Cerebellar cortex (tissue), 1 donor: ENCODE data around the gene TMEM63B.
"Not testable (repeated sequence)": the region's sequence is repeated elsewhere in the genome, so short reads cannot be mapped to it uniquely, and the experiment has no call there.

ENCODE experiments used
- DNase-seq: peaks from one replicate; pipeline ENCODE4 v3.0.0-alpha.2; 2015; ENCODE audit warnings: low spot score

Gene TMEM63B

DNA sequence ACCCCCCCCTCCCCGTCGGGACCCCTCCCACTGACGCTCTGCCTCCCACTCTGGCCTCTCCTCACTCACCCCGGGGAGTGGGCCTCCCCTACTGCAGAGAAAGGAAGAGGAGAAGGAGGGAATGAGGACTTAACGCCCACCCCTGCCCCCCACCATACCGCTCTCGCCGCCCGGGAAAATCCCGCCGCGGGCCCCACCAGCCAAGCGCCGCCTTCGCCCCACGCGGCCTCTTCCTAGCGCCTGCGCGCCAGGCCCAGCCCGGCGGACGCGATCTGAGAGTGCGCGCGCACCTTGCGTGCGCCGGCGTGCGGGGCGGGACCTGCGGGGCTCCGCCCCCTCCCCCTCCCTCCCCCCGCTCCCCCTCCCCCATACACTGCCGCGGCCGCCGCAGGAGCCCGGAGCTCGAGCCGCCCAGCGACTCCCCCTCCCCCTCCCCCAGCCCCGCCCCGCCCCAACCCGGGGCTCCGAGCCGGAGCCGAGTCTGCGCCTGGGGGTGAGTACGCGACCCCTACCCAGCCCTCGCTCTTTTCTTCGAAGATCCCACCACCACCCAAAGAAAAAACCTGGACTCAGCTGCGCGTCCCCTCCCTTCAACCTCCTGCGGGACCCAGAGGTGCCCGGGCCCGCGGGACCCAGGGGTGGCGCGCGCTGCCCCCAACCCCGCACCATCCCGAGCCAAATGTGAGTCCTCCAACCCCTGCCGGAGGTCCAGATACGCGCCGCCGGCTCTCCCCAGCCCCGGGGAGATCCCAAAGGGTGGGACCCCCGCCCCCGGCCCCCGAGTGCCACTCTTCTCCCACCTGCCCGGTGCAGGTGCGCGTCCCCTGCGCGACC is at the start of gene TMEM63B, which contains the start of gene MRPL14:
TSS of gene TMEM63B (plus strand) at position 369 of the 834 bp plus-strand sequence. CDS start 7,031 bp downstream, outside the sequence.
TSS of gene MRPL14 (minus strand) at position 267 of the 834 bp plus-strand sequence. CDS start 10,841 bp downstream, outside the sequence.
- peak; percentile 78 for DNase-seq

DNA sequence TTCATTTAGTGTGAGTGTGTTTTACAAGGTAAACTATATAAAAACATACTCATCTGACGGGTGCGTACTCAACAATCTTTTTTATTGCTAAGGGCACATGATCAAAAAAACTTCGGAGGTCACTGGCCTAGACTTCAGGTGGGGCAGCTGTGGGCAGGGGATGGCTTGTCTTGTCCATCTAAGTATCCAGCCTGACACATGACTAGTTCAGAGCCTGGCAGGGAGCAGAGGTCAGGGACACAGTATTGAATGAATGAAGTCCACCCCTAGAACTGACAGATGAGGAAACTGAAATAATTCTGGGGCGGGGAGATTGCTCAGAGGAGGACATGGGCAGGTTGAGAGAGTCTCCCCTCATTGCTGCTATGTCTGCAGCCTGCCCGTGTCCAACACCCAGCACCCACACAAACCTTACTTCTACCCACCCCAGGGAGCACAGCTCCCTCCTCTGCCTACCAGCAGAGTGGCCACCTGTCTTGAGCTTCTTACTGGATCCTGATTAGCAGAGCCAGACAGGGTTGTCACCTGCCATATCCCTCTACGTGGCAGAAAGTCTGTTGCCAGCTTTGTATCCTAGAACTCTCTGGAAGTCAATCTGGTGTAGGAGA is 49.0 kb upstream of the TMEM63B start:
- no peak for DNase-seq

DNA sequence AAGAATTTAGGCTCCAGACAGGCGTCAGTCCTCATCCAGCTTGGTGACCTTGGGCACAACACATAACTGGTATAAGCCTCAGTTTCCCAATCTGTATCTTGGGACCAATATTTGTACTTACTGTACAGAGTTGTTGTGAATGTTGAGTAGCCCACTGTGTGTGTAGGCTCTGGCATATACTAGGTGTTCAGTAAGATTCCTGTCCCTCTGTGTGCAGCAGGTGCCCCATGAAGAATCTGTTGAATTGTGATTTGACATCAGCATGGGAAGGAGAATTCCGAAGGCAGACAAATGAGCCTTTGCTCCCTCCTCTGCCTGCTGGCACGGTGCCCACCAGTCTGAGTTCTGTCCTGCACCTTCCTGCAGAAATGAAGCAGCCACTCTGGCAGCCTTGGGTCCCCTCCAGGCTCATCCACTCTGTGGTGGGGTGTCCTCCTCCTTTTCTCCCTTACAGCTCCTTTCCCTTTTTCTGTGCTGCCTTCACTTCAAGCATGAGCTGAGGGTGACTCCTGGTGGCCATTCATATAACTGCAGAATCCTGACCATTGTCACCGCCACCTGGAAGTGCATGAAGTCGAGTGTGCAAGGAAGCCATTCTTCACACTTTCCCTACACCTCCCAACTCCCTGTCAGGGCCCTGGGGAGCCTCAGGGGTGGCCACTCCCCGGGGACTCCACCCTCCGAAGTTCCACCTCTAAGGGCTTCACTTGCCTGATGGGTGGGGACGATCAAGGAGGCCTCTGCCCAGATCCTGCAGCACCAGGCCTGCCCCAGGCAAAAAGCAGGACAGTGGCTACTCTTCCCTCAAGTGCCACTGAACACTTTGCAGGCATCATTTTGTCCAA is 48.3 kb upstream of the TMEM63B start:
- DNase-seq, result peak; percentile 84

DNA sequence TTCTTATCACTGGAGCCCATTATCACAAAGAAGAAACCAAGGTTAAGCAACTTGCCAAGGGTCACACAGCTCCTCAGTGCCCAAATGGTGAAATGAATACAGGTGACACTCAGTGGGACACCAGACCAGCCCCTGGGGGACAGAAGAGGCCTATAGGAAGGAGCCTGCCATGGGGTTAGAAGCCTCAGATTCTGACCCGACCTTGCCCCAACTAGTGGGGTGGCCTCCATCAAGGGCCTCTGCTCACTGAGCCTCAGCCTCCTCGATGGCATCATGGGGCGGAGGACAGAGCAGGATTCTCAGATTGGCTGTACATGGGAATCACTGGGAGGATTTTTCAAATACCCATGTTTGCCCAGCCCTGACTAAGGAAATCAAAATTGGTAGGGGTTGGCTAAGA is 47.7 kb upstream of the TMEM63B start:
- no peak for DNase-seq

DNA sequence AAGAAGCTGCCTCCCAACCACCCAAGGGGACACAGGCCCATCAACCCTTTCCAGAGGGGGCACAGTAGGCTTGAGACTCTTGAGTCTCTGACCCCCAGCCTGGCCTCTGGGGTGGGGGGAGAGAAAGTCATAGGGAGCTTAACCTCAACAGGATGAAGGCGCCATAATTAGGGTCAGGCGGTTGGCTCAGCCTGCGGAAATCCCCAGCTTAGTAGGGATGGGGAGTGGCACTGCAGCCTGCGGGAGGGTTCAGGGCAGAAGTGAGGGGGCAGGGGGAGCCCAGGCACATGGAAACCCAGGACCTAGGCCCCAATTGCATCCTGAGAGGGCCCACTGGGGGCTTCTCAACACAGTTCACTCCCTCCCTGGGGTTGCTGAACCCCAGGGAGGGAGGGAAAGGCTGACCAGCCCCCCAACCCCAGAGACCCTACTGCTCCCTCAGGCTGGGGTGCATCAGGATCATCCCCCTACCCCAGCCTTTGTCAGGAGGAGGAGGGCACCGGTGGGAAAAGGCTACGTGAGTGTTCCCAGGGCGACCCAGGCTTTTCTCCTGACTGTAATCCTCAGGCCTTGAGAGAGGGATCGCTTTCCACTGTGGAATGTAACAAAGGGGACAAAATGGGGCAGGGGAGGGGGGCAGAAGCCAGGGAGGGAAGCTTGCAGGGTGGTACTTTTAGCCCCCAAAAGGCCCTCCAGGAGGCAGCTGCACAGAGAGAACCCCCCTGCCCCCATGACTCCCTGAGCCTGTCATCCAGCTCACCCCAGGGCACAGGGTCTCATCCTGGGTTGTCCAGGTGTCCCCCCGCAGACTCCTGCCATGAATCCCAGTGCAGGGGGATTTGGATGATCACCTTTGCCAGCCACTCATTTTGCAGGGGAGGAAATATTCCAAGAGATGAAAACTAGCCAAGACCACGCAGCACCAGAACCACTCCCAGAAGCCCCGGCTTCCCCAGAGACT is 46.5 kb upstream of the TMEM63B start:
- DNase-seq, result no peak

DNA sequence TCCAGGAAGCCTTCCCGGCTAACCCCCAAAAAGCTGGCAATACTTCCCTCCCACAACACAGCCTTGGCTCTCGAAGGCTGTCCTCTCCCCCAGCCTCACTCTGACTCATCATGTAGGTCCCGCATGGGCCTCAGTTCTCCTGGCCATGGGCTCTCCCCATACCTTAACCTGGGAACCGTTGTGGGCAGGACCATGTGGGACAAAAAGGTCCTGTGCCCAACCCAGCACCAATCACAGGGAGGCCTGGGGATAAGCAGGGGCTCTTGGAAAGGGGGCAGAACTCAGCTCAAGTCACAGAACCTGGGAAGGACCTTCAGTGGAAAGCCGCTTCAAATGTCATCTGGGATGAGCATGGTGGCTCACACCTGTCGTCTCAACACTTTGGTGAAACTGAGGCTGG is 45.6 kb upstream of the TMEM63B start:
- DNase-seq, result no peak

DNA sequence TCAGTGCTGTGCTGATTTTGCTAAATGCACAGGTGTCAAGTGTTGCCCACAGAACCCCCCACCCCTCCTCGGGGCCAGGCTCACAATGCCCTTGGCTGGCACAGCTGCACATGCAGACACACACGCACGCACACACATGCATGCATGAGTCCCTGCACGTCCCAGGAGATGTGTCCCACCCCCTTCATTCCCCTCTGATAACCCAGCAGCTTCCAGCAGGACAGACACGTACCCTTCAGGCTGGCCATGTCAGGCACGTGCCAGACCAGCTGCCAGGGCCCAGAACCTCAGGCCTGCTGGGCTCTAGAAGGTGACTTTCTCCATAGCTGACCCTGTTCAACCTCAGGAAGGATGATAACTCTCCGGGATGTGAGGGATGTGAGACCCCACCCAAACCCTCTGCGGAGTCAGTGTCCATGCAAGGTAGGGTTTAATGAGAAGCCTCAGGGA is 44.5 kb upstream of the TMEM63B start:
- DNase-seq, result no peak

DNA sequence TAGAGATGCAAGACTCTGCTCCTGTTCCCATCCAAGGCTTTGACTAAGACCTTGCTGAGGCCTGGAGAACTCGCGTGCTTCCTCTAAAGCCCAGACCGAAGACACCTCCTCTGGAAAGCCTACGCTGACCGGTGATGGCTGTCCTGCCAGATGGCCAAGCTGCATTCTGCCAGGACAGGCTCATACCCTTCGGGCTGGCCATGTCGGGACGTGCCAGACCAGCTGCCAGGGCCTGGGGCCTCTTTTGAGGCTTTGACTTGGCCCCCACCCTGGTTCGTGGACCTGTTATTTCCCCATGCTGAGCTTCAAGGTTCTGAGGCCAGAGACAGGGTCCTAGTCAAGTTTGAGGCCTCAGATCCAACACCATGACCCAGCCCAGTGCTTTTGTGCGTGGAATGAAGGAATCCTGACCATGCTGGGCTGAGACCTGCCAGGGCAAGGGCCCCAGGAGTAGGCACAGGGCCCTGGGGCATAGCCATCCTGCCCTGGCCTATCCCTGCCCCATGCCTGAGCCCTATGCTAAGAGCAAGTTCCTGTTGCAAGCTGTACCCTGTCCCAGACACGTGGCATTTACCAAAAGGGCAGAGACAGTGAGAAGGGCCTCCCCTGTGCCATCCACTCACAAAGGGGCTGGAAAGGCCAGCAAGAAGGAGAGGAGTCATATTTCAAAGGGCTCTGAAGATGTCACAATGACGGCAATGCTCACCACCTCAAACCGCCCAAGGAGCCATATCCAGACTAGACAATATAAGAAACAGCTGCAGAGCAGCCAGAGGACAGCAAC is 42.9 kb upstream of the TMEM63B start:
- no peak for DNase-seq

DNA sequence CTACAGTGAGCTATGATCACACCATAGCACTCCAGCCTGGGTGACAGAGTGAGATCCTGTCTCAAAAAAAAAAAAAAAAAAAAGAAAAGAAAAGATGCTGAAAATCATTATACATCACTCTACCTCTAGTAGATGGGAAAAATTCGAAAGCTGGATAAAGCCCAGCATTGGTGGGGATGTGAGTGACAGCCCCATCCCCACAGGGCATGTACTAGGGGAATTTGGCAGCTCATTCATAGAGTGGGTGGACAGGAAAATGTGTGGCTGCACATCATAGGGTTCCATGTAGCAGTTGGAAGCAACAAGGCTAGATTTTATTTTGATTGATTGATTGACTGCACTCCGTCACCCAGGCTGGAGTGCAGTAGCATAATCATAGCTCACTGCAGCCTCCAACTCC is 42.1 kb upstream of the TMEM63B start:
- DNase-seq, result no peak

DNA sequence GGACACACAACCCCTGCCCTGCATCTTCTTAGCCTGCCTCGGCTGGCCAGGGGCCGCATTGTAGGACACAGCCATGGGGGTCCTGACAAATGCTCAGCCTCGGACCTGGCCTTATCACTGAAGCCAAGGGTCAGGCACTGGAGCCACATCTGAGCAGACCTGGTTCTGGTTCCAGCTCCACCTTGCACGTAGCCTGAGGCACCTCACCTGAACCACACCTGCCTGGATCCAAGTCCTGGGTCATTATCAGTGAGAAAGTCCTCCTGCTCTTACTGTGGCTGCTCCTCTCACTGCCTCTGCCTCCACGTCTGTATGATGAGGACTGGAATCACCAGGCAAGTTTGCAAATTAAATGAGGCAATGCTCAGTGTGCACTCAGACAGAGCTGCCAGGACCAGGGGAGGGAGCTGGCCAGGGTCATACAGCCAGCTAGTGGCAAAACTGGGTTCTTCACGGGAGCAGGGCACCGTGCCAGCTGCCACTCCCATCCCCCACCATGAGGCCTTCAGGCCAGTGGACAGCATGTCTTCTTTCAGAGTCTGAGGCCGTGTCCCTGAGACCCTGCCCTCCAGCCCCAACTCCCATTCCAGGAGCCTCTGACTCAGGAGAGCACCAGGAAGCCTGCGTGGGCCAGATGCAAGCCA is 40.3 kb upstream of the TMEM63B start:
- no peak for DNase-seq

DNA sequence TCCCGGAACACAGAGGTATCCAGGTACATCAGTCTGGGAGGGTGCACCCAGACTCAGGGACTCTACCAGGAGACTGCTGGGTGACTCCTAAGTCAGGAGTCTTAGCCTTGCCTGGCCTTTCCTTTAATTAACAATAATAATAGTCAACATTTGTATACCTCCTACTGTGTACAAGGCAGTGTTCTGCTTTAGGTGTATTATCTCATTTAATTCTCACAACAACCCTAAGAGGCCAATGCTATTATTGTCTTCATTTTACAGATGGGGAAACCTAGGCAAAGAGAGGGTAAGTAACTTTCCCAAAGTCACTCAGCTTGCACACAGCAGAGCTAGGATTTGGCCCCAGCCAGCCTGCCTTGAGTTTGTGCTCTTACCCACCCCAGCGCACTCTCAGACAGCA is 39.7 kb upstream of the TMEM63B start:
- no peak for DNase-seq

DNA sequence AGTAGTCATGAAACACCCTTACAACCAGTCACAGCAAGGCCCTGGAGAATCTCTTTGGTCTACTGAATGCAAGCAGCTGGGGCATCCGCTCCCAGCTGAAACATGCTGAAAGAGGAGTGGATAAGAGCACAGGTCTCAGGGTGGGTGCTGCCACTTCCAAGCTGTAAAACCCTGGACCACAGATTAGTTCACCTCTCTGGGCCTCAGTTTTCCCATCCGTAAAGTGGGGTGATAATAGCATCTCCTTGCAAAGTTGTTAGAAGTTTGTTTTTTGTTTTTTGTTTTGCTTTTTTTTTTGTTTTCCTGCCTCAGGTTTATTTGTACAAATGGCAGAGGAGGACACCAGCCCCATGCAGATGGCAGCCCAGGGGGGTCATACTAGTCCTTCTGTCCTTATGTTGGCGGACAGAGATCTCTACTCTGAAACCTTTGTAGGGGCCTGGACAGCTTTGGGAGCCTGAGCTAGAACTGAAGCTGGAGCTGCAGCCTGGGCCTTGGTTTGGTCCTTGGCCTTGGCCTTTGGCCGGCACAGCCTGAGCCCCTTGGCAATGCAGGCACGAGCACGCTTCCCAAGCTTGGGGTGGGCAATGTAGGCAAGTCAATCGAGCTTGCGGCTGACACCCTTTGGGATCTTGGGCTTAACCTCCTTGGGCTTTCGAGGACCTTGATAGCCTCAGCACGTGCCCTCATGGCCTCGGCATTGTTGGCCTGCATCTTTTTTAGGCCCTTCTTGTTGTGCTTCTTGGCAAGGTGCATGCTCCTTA is 38.3 kb upstream of the TMEM63B start:
- DNase-seq, result no peak

DNA sequence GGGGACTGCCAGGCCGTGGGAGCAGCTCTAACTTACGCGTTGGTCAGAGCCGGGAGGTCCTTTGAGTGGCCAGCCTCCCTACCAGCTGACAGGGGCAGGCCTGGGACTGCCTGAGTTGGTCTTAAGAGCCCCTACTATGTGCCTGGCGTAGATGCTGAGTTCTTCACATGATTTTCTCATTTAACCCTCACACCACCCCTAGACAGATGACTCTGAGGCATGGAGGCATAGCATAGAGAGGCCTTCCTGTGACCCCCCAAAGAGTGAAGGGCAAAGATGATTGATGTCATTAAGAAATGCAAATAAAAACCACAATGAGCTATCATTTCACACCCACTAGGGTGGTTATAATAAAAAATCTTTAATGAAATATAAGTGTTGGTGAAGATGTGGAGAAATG is 36.9 kb upstream of the TMEM63B start:
- no peak for DNase-seq

DNA sequence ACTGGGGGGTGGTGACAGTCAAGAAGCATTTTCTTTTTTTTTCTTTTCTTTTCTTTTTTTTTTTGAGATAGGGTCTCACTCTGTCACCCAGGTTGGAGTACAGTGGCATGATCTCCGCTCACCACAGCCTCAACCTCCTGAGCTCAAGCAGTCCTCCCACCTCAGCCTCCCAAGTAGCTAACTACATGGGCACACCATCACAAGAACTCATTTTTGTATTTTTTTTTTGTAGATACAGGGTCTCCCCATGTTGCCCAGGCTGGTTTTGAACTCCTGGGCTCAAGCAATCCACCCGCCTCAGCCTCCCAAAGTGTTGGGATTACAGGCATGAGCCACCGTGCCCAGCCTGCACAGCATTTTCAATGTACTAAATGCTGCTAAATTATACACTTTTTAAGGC is 36.0 kb upstream of the TMEM63B start:
- not testable (repeated sequence) for DNase-seq

DNA sequence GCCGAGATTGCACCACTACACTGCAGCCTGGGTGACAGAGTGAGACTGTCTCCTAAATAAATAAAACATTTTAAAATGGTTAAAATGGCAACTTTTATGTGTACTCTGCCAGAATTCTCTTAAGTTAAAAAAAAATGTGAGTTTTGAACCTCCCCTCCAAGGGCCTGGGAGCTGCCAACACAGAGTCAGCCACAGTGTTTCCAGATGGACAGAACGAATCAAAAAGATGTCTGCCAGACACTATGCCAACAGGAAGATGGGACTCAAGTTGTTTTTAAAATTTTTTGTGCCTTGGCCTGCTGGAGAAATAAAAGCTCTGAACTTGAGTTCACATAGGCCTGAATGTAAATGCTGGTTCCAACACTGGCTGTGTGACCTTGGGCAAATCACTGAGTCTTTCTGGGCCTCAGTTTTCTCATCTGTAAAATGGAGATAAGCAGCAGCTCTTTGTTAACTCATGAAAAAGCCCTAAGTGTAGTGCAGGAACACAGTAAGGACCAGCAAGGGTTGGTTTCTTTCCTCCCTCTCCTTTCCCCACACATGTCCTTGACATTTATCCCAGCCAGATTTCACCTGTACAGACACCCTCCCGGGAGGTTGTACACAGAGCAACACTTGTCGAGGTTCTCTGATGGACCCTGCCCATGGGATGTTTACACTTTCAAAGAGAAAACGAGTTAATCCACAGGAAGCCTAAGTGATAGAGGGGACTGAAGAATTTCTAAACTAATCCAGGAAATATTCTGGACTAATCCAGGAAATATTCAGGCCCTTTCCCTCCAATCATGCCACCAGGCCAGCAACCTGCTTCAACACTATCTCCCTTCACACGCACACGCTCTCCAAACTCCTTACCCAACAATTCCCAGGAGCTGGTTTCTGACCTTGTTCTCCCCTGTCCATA is 35.1 kb upstream of the TMEM63B start:
- DNase-seq, result no peak

DNA sequence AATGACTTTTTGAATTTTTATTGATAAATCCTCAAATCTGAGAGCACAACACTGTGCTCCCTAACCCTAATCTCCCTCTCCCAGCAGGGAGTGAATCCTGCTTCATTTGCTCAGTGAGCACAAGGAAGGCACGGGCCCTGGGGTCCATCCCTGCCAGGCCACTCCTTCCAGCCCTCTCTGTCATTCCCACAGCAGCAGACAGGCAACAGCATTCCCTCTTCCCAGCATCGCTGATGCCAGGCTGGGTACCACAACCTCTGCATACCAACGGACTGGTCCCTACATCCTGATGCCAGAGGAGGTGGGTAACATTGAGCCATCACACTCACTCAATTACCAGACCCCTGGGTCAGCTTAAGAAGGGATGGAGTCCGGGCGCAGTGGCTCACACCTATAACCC is 34.3 kb upstream of the TMEM63B start:
- DNase-seq, result no peak

DNA sequence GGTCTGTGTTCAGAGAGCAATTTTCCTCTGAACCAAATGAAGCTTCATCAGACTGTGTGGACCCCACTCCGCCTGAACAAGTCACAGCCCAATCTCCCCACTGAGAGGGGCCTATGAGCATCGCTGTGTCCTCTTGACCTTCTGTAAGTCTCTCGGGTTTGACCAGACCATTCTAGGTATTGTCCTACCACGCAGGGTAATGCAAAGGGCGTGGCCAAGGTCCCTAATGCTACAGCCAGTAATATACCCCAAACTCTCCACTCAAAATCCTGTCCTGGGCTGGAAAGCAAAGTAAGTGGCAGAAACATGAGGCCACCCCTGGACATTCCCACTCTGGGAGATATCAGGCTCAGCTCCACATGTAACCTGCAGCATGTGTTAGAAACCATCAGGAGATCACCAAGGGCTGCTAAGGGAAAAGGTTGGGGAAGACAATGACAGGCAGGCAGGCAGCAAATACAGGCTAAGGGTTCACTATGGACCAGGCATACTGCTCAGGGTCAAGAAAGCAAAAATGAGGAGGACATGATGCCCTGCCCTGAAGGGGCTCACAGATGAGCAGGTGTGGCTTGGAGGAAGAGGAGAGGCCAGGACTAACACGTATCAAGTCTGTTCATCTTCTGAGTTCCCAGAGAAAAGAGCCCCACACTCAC is 33.5 kb upstream of the TMEM63B start:
- DNase-seq, result no peak
